Activated gamma-delta T cell (primary cell): ENCODE measurements around the gene KAZN.
"Not testable (repeated sequence)": the region's sequence is repeated elsewhere in the genome, so short reads cannot be mapped to it uniquely, and the experiment has no call there.

Experiments
- DNase-seq: peaks from one replicate; lab custom pipeline; 2025; lab: John Stamatoyannopoulos, UW

Gene KAZN

GRCh38 chr1:15114884-15115283, 516.4 kb downstream of the KAZN start:
- no peak for DNase-seq

DNA sequence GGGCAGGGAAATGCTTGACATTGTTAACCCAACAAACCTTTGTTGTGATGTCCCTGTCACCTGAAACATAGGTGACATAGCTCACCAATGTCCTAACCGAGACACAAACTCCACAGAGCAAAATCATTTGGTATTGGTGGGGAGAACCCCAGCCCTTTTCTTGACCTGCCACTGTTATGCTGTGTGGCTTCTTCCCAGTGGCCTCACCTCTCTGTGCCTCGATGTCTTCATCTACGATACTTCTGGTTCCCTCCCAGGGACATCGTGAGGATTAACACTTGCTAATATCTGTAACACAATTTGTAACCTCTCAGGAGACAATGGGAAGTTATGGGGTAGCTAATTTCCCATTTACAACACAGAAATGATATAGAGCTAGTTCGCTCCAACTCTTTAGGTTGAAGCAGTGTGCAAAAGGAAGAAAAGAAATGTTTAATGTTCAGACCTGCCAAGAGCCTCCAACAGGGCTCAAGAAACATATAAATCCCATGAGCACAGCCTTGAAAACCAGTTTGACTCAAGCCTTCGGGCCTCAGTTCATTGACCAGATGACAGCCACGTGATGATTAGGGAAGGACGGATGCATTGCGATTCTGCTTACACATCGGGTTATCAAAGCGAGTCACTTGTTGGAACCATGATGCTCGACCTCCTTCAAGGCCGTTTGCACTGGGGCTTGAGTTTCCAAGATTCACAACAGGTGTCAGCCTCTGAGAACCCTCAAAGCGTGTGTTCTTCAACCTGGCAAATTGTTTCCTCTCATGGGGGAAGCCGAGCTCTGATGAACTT, 517.3 kb downstream of the KAZN start:
- DNase-seq: no peak

DNA sequence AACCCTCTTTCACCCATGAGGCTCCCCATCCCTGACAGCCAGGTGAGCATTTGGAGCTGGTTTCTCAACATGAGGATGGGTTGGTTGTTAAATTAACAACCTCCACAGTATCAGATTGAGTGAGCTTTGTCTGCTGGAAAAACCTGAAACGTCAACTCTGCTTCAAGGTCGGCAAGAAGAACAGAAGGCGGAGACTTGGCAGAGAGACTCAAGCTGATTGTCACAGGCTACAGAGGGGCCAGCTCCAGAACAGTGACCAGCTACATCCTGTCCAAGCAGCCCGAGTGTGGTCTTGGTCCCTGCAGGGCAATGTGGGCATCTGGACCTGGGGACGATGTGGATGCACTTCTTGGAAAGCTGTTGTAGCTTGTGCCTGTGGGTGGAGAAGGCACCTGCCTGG, 518.5 kb downstream of the KAZN start:
- no peak for DNase-seq

DNA sequence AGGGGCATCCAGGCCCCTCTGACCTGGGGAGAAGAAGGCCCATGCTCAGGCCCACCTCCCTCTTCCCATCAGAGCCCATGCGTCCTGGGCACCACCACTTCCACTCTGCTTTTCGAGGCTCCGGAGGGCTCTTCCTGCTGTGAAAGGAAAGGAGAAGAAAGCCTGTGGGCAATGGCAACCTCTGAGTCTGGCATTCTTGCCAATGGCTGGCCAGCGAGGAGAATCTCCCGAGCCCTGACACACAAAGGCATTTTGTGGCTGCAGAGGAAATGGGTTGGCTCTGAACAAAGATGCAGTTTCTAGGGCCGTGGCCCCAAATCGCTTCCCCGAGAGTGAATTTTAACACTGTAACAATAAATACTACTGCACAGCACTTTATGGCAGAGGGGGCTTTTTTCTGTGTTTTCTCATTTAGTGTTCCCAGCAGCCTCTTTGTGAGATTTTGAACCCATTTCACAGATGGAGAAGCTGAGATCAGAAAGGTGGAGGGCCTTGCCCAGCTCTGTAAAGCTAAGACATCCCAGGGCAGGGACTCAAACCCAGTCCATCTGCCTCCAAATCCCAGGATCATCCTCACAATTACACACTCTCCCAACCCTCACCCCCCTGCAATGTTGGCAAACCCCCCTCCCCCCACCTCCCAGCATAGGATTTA, 519.3 kb downstream of the KAZN start:
- DNase-seq: no peak

DNA sequence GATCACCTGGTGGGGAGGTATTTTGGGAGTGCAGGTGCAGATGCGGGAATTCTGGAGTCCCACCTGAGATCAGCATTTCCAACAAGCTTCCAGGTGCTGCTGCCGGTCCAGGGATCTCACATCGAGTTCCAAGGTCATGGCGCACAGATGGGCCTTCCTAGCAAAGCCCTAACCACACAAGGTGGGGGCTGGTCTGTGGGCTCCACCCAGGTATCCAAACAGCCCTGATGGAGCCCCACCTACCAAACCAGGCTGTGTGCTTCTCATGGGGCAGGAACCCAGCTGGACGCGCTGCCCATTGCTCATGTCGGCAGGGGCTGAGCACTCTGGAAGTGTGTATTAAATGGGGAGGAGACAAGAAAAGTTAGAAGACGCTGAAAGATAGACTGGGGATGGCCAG, 520.1 kb downstream of the KAZN start:
- DNase-seq: no peak

- DNase-seq: no peak
Observed at GRCh38 chr1:15120251-15120945, 521.9 kb downstream of the KAZN start.

GRCh38 chr1:15122331-15122730, 523.8 kb downstream of the KAZN start:
- DNase-seq: no peak

DNA sequence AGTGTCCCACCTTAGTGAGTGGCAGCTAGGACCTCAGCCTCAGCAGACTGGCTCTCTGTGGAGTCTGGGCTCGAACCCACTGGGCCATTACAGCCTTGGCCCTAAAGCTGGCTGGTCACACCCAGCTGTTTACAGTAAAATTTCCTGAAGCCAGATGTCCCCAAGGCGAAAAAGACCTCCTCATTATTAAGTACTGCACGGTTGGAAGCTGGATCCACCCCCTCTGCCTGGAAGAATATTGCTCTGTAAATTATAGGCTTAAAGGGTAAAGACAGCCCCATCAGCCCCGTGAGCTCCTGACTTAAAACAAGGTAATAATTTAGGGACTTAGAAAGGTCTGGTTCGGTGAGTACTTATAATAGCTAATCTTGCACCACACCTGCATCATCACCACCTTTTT, 524.8 kb downstream of the KAZN start:
- no peak for DNase-seq

DNA sequence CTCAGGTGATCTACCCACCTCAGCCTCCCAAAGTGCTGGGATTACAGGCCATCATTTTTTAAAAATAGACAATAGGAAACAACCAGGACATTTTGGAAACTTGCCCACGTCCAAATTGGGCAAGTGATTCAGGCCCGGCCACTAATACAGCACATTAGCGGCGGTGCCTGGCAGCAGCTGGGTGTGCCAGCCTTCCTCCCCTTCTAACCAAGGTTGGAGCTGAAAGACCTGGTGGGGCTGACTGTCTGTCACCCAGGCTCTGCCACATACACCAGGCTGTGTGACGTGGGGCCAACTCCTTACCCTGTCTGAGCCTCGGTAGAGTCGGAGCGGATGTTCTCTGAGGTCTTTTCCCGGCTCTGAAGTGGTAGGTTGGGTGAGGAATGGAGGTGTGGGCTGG, 525.4 kb downstream of the KAZN start:
- DNase-seq: no peak

DNA sequence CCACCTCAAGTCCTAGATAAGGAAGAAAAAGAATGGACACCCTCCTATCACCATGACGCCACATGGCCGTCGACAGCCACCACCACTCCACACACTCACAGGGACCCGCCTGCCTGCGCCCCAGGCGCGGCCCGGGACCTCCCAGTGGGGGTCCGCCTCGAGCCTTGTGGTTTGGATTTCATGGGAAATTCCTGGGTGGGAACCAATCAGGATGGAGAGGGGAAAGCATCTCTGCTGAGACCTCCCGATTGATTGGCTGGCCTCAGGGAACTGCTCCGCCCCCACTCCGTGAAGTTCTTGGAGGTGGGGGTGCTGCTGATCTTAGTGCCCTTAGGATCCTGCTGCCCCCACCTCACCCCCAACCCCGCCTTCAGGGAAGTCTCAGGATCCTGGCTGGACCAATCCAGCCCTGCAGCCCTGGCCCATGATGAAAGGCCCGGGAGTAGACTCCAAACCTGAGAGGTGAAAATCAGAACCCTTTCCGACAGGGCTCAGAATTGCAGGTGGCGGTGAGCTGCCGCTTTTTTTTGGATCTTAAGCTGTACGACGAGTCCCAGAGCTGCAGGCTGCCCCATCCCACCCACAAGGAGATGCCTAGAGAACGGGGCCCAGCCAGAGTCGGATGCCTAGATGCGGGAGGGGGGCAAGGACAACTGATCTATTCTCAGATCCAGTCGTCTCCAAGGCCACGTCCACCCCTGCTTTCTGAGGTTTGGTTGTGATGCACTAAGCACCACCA, 526.0 kb downstream of the KAZN start:
- DNase-seq: no peak

DNA sequence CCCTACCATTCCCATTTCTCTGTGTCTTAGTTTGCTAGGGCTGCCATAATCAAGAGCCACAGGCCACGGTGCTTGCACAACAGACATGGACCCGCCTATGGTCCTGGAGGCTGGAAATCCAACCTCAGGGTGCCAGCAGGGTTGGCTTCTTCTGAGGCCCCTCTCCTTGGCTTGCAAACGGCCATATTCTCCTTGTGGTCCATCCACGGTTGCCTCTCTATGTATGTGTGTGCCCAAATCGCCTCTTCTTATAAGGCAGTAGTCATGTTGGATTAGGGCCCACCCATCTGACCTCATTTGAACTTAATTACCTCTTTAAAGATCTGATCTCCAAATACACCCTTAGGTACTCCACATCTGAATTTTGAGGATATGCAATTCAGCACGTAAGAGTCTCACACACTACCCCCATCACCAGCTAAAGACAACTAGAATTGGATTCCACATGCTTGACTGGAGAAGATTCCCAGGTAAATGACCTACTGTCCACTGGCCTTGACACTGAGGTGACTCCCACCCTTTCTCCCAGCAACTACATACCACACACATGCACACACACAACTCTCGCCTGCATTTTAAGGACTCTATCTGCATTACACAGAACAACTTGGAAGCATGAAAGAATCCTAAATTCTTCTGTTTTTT, 526.7 kb downstream of the KAZN start:
- no peak for DNase-seq

DNA sequence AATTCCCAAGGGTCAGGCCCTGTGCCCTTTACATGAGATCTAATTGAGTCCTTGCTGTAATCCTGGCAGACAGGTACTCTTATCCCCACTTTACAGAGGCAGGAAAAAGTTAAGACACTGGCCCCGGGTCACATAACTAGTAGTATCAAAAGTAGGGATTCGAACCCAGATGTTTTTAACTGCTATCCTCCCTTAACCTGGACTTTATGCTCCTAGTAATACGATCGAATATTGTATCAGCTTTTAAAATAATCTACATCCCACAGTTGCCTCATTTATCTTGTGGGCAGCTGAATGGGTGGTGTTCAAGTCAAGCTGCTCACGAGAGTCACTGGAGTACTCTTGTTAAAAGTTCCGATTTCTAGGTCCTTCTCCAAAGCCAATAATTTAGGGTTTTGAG, 529.6 kb downstream of the KAZN start:
- no peak for DNase-seq

- DNase-seq: no peak
Observed at GRCh38 chr1:15128520-15129313, 530.2 kb downstream of the KAZN start.

DNA sequence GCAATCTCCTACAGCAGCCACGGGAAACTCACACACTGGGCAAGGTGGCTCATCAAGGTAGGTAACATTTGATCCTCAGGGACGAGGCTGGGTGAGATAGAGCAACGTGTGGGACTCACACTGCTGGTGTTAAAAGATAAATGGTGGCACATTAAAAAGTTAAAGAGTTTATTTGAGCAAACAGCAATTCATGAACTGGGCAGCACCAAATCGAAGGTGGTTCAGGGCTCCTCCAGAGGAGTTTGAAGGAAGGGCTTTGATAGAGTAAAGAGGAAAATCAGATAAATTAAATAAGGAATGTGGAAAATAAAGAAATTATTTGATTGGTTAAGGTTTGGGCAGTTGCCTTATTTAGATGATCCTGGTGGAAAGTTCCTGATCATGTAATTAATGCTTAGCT, 531.5 kb downstream of the KAZN start:
- no peak for DNase-seq

DNA sequence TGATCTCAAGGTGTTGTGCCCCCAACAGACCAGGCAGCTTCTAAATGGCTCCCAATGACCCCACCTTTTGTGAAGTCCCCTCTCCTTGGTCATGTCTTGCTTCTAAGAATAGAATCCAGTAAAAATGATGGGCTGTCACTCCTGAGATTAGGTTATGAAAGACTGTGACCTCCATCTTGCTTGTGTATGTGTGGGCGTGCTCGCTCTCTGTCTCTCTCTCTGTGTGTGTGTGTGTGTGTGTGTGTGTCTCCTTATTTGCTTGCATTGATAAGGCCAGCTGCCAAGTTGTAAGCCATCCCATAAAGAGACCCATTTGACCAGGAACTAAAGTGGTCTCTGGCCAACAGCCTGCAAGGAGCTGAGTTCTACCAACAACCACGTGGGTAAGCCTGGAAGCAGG, 532.1 kb downstream of the KAZN start:
- DNase-seq: no peak

- DNase-seq: no peak
Observed at GRCh38 chr1:15132965-15133364, 534.5 kb downstream of the KAZN start.

GRCh38 chr1:15134285-15134684, 535.8 kb downstream of the KAZN start:
- no peak for DNase-seq

DNA sequence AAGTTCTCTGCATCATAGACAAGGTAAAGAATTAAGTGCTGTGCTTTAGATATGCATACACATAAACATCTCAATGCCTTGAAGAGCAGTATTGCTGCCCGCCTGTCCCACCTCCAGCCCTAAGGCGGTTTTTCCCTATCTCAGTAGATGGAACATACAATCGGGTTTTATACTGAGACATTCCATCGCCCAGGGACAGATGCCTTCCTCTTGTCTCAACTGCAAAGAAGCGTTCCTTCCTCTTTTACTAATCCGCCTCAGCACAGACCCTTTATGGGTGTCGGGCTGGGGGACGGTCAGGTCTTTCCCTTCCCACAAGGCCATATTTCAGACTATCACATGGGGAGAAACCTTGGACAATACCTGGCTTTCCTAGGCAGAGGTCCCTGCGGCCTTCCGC, 537.1 kb downstream of the KAZN start:
- DNase-seq: not testable (repeated sequence)

GRCh38 chr1:15137809-15138208, 539.3 kb downstream of the KAZN start:
- no peak for DNase-seq

GRCh38 chr1:15139654-15140350, 541.3 kb downstream of the KAZN start:
- DNase-seq: no peak
